Heart right ventricle (tissue), 16 donors: Measurements from ENCODE around the gene WFDC1. TPM values are rescaled to one million over a fixed set of nuclear protein-coding genes. Genes with fewer than 3 reads are reported as not detected.
A peak's percentile ranks its signal among the peaks of the same experiment; 100 is the strongest.

Experiments
- ATAC-seq, 8 donors: fragments of 200-7000 bp; cut with Tn5 transposase; one replicate each; pipeline ENCODE4 v1.9.1; 2020; ENCODE audit warnings: mild to moderate bottlenecking in 8 of 8, moderate library complexity in 8 of 8, moderate number of reproducible peaks in 1 of 8
- DNase-seq, 2 donors: peaks; one replicate each; pipeline ENCODE4 v3.0.0-alpha.2; 2020
- H3K27ac ChIP-seq, 10 donors: fragments of 200-600 bp; sonication (generic) in 2 of 10; one replicate each; pipeline versions ENCODE4 v1.5.0 to v1.8.0; 2020 to 2022; ENCODE audit warnings: mild to moderate bottlenecking in 3 of 10
- H3K27me3 ChIP-seq, 7 donors: fragments of 200-600 bp; one replicate each; pipeline ENCODE4 v1.8.0; 2021 to 2022; ENCODE audit warnings: mild to moderate bottlenecking in 2 of 7
- H3K36me3 ChIP-seq, 9 donors: fragments of 200-600 bp; sonication (generic) in 1 of 9; one replicate each; pipeline versions ENCODE4 v1.5.0 to v1.8.0; 2020 to 2022; ENCODE audit warnings: mild to moderate bottlenecking in 2 of 9
- H3K4me1 ChIP-seq, 9 donors: fragments of 200-600 bp; sonication (generic) in 1 of 9; one replicate each; pipeline versions ENCODE4 v1.5.0 to v1.8.0; 2020 to 2022; ENCODE audit warnings: mild to moderate bottlenecking in 4 of 9
- H3K4me3 ChIP-seq, 10 donors: fragments of 200-600 bp; sonication (generic) in 2 of 10; one replicate each; pipeline versions ENCODE4 v1.5.0 to v1.8.0; 2020 to 2022; ENCODE audit warnings: mild to moderate bottlenecking in 7 of 10, moderate library complexity in 2 of 10
- H3K9me3 ChIP-seq, 11 donors: fragments of 200-600 bp in 10 of 11; sonication (generic) in 2 of 11; one replicate each; pipeline versions ENCODE4 v1.5.0 to v1.8.0; 2013 to 2022; ENCODE audit warnings: mild to moderate bottlenecking in 2 of 11, control low read depth in 1 of 11, moderate library complexity in 1 of 11
- WGBS, 2 donors: extraction: QIAGEN DNeasy Blood & Tissue Kit; methylation state at CpG; one replicate each; pipeline ENCODE4 v1.1.7; 2013; ENCODE audit warnings: inconsistent platforms in 1 of 2; 5-methylcytosine and 5-hydroxymethylcytosine counted together
- intact Hi-C, 10 donors: fragments of 100-400 bp; cut with DNase I; formaldehyde crosslinking; loops; one replicate each; pipeline versions ENCODE4 v1.11.1 to v1.14.2; 2022
- polyA plus RNA-seq, 2 donors: library from polyadenylated mRNA; stranded (reverse); fragments of 200-250 nt; gene quantifications; one replicate each; pipeline ENCODE4 v1.2.3, GENCODE V29; 2013
- total RNA-seq, 10 donors: library from RNA; stranded (reverse); fragmentation: NEBNext Ultra II Directional in 3 of 10; extraction: Animal tissue kit (Norgen Biotek cat#: 25700) in 3 of 10; gene quantifications; one replicate each; pipeline versions ENCODE4 v1.2.1 to v1.2.4, GENCODE V29; 2021 to 2023
- TF ChIP-seq, protein P1 (sequence below), 9 donors: fragments of 200-600 bp; sonication (generic) in 2 of 9; IDR thresholded peaks; one replicate each; pipeline versions ENCODE4 v1.5.0 to v1.8.0; 2021 to 2022; ENCODE audit warnings: antibody characterized with exemption in 9 of 9, mild to moderate bottlenecking in 5 of 9, moderate library complexity in 1 of 9
- donor health status: Arrhythmogenic right ventricular cardiomyopathy.
- donor health status: ischemic (EF 13 %, LVEDD 7.1; RV severe dilation, severe dysfunction).
- donor health status: healthy with polysubstance abuse.
- donor health status: DM: no; HTN: yes; CAD: no.
- donor health status: DM: no; HTN: no; CAD: no.
- donor health status: ischemic (EF 25% LVEDD 6.9; RV normal size, moderate dysfunction).
- donor health status: ischemic (EF 25% LVEDD 5.7; RV mildly dilated, moderate dysfunction).
- donor health status: healthy.
- donor health status: DM: yes; HTN: yes; CAD: no.
- donor health status: Ischemic cardiomyopathy.
- donor health status: ischemic (EF 35%, LVEDD 5.7; RV mildly dilated, moderate dysfunction).
- donor health status: nonischemic (EF 11% LVEDD 7.7; RV severe dilation, severe dysfunction).
- donor health status: DM: yes; HTN: yes; CAD: no.
- donor health status: PGD.
- donor health status: ischemic (EF 29% LVEDD 5.4; RV normal size, mild dysfunction).
- donor health status: nonischemic (EF 23%, LVEDD 6.1; RV moderate dilation, normal function).

WFDC1 gene
- total and polyA plus RNA-seq, 12 donors, result 0.55 to 5.7 (median 1.1) TPM

DNA sequence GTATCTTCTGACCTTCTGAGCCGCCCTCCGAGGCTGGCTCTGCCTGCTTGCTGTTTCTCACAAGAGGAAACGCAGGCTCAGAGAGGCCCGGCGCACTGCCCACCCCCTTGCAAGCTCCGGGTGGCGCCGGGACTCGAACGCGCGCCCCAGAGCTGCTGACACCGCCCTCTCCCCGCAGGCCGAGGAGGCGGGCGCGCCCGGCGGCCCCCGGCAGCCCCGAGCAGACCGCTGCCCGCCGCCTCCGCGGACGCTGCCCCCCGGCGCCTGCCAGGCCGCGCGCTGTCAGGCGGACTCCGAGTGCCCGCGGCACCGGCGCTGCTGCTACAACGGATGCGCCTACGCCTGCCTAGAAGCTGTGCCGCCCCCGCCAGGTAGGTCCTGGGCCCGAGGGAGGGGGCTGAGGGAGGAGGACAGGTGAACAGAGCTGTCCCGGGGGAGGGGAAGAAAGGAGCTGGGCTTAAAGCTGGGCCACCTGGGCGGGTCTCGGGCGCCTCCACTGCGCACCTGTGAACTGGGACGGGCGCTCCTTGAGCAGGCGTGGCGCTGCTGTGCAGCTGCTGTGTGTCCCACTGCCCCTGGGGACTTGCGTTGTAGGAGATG lies 18.2 kb downstream of the WFDC1 start:
- 5 to 8% methylated on average over 54 to 55 of the region's 55 CpGs for WGBS, 2 donors
- ATAC-seq, result peak in 1 of 8 donors; percentile 24
- TF ChIP-seq, protein P1, sequence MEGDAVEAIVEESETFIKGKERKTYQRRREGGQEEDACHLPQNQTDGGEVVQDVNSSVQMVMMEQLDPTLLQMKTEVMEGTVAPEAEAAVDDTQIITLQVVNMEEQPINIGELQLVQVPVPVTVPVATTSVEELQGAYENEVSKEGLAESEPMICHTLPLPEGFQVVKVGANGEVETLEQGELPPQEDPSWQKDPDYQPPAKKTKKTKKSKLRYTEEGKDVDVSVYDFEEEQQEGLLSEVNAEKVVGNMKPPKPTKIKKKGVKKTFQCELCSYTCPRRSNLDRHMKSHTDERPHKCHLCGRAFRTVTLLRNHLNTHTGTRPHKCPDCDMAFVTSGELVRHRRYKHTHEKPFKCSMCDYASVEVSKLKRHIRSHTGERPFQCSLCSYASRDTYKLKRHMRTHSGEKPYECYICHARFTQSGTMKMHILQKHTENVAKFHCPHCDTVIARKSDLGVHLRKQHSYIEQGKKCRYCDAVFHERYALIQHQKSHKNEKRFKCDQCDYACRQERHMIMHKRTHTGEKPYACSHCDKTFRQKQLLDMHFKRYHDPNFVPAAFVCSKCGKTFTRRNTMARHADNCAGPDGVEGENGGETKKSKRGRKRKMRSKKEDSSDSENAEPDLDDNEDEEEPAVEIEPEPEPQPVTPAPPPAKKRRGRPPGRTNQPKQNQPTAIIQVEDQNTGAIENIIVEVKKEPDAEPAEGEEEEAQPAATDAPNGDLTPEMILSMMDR (IDR thresholded peaks at IDR 0.05), result no peak
- no peaks in the 10 kb centered on the region for H3K36me3 ChIP-seq
- intact Hi-C loops, result loop anchor here in 1 of 10 donors (5.0 kb wide), 1 partner anchor 36 kb away; no protein-coding TSS in a partner anchor
- DNase-seq, result no peak
- peaks cover 0 to 51% (median 34%) of the 10 kb centered on the region in 7 donors for H3K27me3 ChIP-seq
- H3K27ac ChIP-seq, result no peak overlapping the region
- H3K4me1 ChIP-seq, result no peaks in the 10 kb centered on the region
- peaks cover 0 to 6% (median 3%) of the 10 kb centered on the region in 11 donors for H3K9me3 ChIP-seq
- H3K4me3 ChIP-seq, result no peak overlapping the region

DNA sequence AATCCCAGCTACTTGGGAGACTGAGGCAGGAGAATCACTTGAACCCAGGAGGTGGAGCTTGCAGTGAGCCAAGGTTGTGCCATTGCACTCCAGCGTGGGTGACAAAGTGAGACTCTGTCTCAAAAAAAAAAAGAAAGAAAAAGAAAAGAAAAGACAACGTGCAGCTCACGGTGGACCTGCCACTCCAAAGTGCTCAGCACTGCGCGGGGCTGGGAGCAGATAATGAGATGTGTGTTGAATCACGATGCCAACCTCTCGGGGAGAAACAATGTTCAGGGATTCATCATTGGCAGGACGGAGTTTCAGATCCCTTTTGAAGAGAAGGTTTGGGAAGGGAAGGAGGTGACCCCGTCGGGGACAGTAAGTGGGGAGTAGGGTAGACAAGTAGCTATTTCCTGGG lies 19.2 kb downstream of the WFDC1 start:
- intact Hi-C loops, result loop anchor here in 1 of 10 donors (5.0 kb wide), 1 partner anchor 37 kb away; no protein-coding TSS in a partner anchor
- WGBS, 2 donors, result 63 to 69% methylated on average over 10 of the region's 10 CpGs
- ATAC-seq (no peak), DNase-seq (no peak)
- Histone ChIP-seq H3K4me1 (no peaks in the 10 kb centered on the region), H3K4me3 (no peak overlapping the region), H3K27me3 (peaks cover 0 to 41% (median 31%) of the 10 kb centered on the region in 7 donors), H3K36me3 (no peaks in the 10 kb centered on the region), H3K9me3 (peaks cover 0 to 12% (median 4%) of the 10 kb centered on the region in 11 donors), H3K27ac (no peak overlapping the region)
- TF ChIP-seq, protein P1 (IDR thresholded peaks at IDR 0.05), result no peak

DNA sequence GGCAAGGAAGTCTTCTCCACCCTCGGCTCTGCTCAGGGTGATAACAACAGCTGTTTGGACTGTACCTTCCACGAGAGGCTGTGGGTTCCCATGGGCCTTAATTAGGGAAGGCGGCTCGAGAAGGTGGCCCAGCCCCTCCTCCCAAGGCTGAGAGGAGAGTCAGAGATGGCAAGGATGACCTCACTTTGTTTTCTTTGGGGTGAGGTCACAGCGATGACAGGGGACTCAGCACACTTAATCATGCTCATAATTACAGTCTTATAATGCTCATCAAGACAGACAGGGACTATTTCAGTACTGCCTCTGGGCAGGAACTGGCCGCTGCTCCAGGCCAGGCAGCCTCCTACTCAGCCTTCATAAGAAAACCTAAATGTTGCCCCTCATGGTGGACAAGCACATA lies 19.7 kb downstream of the WFDC1 start:
- ATAC-seq (no peak), DNase-seq (no peak)
- H3K27me3 ChIP-seq, result peaks cover 0 to 39% (median 28%) of the 10 kb centered on the region in 7 donors
- no peak overlapping the region for H3K27ac ChIP-seq
- WGBS, 2 donors, result 51 to 60% methylated on average over 6 of the region's 6 CpGs
- TF ChIP-seq, protein P1 (IDR thresholded peaks at IDR 0.05), result no peak
- H3K4me3 ChIP-seq, result no peak overlapping the region
- H3K36me3 ChIP-seq, result no peaks in the 10 kb centered on the region
- no peaks in the 10 kb centered on the region for H3K4me1 ChIP-seq
- intact Hi-C loops, result loop anchor here in 1 of 10 donors (5.0 kb wide), 1 partner anchor 37 kb away; no protein-coding TSS in a partner anchor
- H3K9me3 ChIP-seq, result peaks cover 0 to 12% (median 4%) of the 10 kb centered on the region in 11 donors

DNA sequence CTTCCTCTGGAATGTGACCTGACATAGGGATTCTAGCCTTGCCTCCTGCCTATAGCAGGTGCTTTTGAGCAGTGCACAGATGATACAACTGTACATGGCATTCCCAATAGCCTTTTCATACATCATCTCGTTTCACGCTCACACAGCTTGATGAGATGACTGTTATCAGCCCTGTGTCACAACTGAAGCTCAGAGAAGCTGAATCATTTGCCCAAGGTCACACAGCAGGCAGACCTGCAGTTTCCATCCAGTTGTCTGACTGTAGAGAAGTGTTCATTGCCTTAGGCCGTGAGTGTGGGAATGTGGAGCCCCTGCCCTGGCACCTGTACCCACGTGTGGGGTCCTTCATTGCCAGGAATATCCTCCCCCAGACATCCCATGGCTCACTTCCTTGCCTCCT lies 20.1 kb downstream of the WFDC1 start:
- no peaks in the 10 kb centered on the region for H3K36me3 ChIP-seq
- WGBS, 2 donors, result 76 to 79% methylated on average over 4 of the region's 4 CpGs
- peaks cover 0 to 39% (median 28%) of the 10 kb centered on the region in 7 donors for H3K27me3 ChIP-seq

More for the DNA sequence above, 20.1 kb downstream of the WFDC1 start:
- H3K4me3 ChIP-seq, result no peak overlapping the region
- TF ChIP-seq, protein P1 (IDR thresholded peaks at IDR 0.05), result no peak
- DNase-seq, result no peak
- intact Hi-C loops, result loop anchor here in 1 of 10 donors (5.0 kb wide), 1 partner anchor 38 kb away; no protein-coding TSS in a partner anchor
- H3K9me3 ChIP-seq, result peaks cover 0 to 12% (median 4%) of the 10 kb centered on the region in 11 donors
- H3K27ac ChIP-seq, result no peak overlapping the region
- no peaks in the 10 kb centered on the region for H3K4me1 ChIP-seq
- no peak for ATAC-seq
